ENCODE measurements around the gene ADARB1.

Gene ADARB1

DNA sequence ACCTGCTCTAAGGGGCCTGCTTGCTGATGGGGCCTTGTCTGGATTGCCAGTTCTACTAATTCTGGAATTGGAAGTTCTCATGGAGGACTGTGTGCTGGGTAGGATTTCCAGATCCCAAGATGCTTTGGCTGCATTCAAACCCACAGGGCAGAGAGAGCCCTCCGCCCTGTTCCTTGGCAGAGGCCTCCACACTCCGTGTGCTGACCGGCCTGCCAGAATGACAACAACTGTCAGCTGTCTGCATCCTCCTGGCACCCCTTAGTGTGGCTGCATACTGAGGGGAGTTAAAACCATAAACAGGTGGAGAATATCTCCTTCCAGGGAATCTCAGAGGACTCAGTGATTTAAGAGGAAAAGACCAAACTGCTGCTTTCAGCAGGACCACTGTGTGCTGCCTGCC is 60.7 kb downstream of the ADARB1 start:
- no peak overlapping the region for H3K4me3 ChIP-seq (ENCODE audit: severe bottlenecking)
- no peaks in the 10 kb centered on the region for H3K9me3 ChIP-seq (ENCODE audit: severe bottlenecking)
- H3K27ac ChIP-seq (ENCODE audit: poor library complexity, severe bottlenecking): no peak overlapping the region
- H3K36me3 ChIP-seq (ENCODE audit: low read depth): no peaks in the 10 kb centered on the region; the same call in 1 of the 2 replicates
- TF ChIP-seq CTCF (IDR thresholded peaks at IDR 0.05; ENCODE audit: poor library complexity, severe bottlenecking): no peak
- H3K27me3 ChIP-seq (ENCODE audit: insufficient read depth, poor library complexity, severe bottlenecking): no peaks in the 10 kb centered on the region
- ATAC-seq (ENCODE audit: low read depth) (no peak), DNase-seq (ENCODE audit: low spot score) (no peak)
- peaks cover 16% of the 10 kb centered on the region for H3K4me1 ChIP-seq (ENCODE audit: insufficient read depth, poor library complexity, severe bottlenecking)

GRCh38 chr21:45135868-45136267 is 61.5 kb downstream of the ADARB1 start:
- no peak for DNase-seq (ENCODE audit: low spot score)
- no peaks in the 10 kb centered on the region for H3K27me3 ChIP-seq (ENCODE audit: insufficient read depth, poor library complexity, severe bottlenecking)
- TF ChIP-seq CTCF (IDR thresholded peaks at IDR 0.05; ENCODE audit: poor library complexity, severe bottlenecking): no peak
- no peaks in the 10 kb centered on the region; the same call in 1 of the 2 replicates for H3K36me3 ChIP-seq (ENCODE audit: low read depth)
- H3K4me3 ChIP-seq (ENCODE audit: severe bottlenecking): no peak overlapping the region
- no peaks in the 10 kb centered on the region for H3K9me3 ChIP-seq (ENCODE audit: severe bottlenecking)
- no peak overlapping the region for H3K27ac ChIP-seq (ENCODE audit: poor library complexity, severe bottlenecking)
- H3K4me1 ChIP-seq (ENCODE audit: insufficient read depth, poor library complexity, severe bottlenecking): peaks cover 9% of the 10 kb centered on the region
- ATAC-seq (ENCODE audit: low read depth): no peak

DNA sequence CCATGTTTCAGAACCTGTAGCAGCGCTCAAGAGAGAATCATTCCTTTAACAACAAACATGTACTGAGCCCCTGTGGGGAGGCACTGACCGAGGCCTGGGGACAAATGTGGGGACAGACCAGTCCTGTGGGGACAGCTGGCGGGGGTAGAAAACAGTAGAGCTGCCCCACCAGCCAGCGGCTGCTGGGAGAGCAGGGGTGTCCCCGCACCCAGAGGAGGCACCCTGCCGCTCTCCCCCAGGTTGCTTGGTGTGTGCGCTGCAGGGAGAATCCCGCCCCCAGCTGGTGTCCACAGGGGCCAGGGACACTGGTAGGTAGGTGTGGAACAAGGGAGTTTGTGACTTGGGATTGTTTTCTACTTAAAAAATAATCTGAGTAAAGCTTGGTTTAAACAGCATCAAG is 62.1 kb downstream of the ADARB1 start:
- TF ChIP-seq CTCF (IDR thresholded peaks at IDR 0.05; ENCODE audit: poor library complexity, severe bottlenecking): no peak

DNA sequence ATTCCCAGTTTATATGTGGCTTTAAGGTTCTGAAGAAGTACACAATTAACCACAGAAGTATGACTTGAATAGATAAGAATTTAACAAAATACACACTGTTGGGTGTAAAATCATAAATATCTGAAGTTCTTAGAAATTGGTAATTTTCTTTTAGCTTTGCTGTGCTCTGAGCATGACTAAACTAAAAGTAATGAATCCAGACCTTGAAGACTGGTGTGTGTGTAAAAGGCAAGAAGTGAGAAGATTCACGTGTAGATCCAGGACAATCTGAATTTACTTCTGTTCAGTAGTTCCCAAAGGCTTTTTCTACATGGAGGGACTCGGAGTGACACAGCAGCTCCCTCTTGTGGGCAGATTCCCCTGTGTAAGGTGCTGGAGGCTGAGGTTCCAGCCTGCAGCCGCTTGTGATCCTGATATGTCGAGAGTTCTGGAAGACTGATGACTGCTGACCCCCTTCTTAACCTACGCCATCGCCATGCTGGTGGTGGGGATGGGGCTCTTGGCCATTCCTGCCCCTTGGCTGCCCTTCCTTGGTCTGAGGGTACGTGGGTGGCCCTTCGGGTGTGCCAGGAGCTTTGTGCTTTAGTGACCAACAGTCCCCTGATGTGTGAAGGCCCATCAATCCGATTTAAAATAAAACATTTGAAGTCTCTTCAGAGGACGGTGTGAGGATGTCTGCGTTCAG is 62.7 kb downstream of the ADARB1 start:
- Histone ChIP-seq H3K9me3 (ENCODE audit: severe bottlenecking) (no peaks in the 10 kb centered on the region), H3K4me3 (ENCODE audit: severe bottlenecking) (no peak overlapping the region), H3K36me3 (ENCODE audit: low read depth) (no peaks in the 10 kb centered on the region), H3K4me1 (ENCODE audit: insufficient read depth, poor library complexity, severe bottlenecking) (peaks cover 6% of the 10 kb centered on the region), H3K27me3 (ENCODE audit: insufficient read depth, poor library complexity, severe bottlenecking) (no peaks in the 10 kb centered on the region), H3K27ac (ENCODE audit: poor library complexity, severe bottlenecking) (peak overlapping the region; percentile 5)
- DNase-seq (ENCODE audit: low spot score): no peak
- peak; percentile 91 for TF ChIP-seq CTCF (IDR thresholded peaks at IDR 0.05; ENCODE audit: poor library complexity, severe bottlenecking)
- peak; percentile 72 for ATAC-seq (ENCODE audit: low read depth)

More for the DNA sequence above, 62.1 kb downstream of the ADARB1 start:
- Histone ChIP-seq H3K36me3 (ENCODE audit: low read depth) (no peaks in the 10 kb centered on the region), H3K4me3 (ENCODE audit: severe bottlenecking) (no peak overlapping the region), H3K9me3 (ENCODE audit: severe bottlenecking) (no peaks in the 10 kb centered on the region), H3K27me3 (ENCODE audit: insufficient read depth, poor library complexity, severe bottlenecking) (no peaks in the 10 kb centered on the region), H3K27ac (ENCODE audit: poor library complexity, severe bottlenecking) (peak overlapping the region; percentile 5), H3K4me1 (ENCODE audit: insufficient read depth, poor library complexity, severe bottlenecking) (peaks cover 6% of the 10 kb centered on the region)
- no peak for DNase-seq (ENCODE audit: low spot score)
- ATAC-seq (ENCODE audit: low read depth): no peak

DNA sequence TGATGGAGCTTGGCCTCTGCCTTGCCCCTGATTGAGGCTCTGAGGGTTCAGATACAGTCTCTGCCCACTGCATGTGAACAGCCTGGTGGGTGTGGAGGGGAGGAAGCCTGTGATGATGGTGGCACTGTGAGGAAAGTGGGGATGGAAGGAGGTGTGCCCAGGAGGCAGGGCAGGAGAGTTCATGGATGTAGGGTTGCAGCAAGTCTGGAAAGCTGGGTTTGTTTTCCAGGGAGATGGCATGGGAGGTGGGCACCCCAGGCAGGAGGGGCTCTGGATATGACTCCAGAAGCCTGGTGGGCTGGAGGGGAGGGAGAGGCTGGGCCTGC is 63.2 kb downstream of the ADARB1 start:
- ATAC-seq (ENCODE audit: low read depth) (no peak), DNase-seq (ENCODE audit: low spot score) (no peak)
- H3K9me3 ChIP-seq (ENCODE audit: severe bottlenecking): no peaks in the 10 kb centered on the region
- TF ChIP-seq CTCF (IDR thresholded peaks at IDR 0.05; ENCODE audit: poor library complexity, severe bottlenecking): no peak
- H3K27me3 ChIP-seq (ENCODE audit: insufficient read depth, poor library complexity, severe bottlenecking): no peaks in the 10 kb centered on the region
- no peak overlapping the region for H3K4me3 ChIP-seq (ENCODE audit: severe bottlenecking)
- no peaks in the 10 kb centered on the region for H3K36me3 ChIP-seq (ENCODE audit: low read depth)
- no peak overlapping the region for H3K27ac ChIP-seq (ENCODE audit: poor library complexity, severe bottlenecking)
- peaks cover 6% of the 10 kb centered on the region for H3K4me1 ChIP-seq (ENCODE audit: insufficient read depth, poor library complexity, severe bottlenecking)

Measured in RWPE2 (cell line).